Lower leg skin (tissue), 3 donors: ENCODE results near the gene YWHAQ.

Experiments used
- POLR2A ChIP-seq, 2 donors: fragments of 450-650 bp; IDR thresholded peaks; one replicate each; pipeline ENCODE4 v1.6.1; 2016 to 2017; ENCODE audit warnings: antibody characterized with exemption in 2 of 2, mild to moderate bottlenecking in 1 of 2, moderate library complexity in 1 of 2
- TF ChIP-seq, protein P1 (sequence below), 3 donors: fragments of 450-650 bp; IDR thresholded peaks; one replicate each; pipeline ENCODE4 v1.5.1; 2016; ENCODE audit warnings: antibody characterized with exemption in 3 of 3, mild to moderate bottlenecking in 3 of 3, moderate library complexity in 2 of 3

DNA sequence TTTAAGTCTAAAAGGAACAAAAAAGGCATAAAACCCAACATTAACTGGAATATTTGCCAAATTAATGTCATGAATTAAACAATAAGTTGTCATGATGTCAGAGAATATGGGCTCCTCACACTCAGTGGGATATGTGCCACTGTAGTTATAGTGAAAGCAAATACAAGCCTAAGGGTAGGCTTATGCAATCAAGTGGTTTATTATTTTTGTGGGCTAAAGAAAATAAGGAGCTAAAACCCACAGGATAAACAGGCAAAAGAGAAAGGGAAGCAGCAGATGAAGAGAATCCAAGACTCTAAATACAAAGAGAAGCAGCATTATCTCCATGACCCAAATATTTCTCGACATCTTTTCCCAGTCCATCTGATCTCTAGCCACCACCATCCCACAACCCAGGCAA is 17.5 kb downstream of the YWHAQ start:
- TF ChIP-seq, protein P1, sequence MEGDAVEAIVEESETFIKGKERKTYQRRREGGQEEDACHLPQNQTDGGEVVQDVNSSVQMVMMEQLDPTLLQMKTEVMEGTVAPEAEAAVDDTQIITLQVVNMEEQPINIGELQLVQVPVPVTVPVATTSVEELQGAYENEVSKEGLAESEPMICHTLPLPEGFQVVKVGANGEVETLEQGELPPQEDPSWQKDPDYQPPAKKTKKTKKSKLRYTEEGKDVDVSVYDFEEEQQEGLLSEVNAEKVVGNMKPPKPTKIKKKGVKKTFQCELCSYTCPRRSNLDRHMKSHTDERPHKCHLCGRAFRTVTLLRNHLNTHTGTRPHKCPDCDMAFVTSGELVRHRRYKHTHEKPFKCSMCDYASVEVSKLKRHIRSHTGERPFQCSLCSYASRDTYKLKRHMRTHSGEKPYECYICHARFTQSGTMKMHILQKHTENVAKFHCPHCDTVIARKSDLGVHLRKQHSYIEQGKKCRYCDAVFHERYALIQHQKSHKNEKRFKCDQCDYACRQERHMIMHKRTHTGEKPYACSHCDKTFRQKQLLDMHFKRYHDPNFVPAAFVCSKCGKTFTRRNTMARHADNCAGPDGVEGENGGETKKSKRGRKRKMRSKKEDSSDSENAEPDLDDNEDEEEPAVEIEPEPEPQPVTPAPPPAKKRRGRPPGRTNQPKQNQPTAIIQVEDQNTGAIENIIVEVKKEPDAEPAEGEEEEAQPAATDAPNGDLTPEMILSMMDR (IDR thresholded peaks at IDR 0.05): no peak
- TF ChIP-seq POLR2A (IDR thresholded peaks at IDR 0.05): no peak
